ENCODE results near the gene HLA-A.
"Not testable (repeated sequence)": the region's sequence is repeated elsewhere in the genome, so short reads cannot be mapped to it uniquely, and the experiment has no call there.

Gene HLA-A

DNA sequence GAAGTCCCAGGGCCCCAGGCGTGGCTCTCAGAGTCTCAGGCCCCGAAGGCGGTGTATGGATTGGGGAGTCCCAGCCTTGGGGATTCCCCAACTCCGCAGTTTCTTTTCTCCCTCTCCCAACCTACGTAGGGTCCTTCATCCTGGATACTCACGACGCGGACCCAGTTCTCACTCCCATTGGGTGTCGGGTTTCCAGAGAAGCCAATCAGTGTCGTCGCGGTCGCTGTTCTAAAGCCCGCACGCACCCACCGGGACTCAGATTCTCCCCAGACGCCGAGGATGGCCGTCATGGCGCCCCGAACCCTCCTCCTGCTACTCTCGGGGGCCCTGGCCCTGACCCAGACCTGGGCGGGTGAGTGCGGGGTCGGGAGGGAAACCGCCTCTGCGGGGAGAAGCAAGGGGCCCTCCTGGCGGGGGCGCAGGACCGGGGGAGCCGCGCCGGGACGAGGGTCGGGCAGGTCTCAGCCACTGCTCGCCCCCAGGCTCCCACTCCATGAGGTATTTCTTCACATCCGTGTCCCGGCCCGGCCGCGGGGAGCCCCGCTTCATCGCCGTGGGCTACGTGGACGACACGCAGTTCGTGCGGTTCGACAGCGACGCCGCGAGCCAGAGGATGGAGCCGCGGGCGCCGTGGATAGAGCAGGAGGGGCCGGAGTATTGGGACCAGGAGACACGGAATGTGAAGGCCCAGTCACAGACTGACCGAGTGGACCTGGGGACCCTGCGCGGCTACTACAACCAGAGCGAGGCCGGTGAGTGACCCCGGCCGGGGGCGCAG is at the start of gene HLA-A:
Gene HLA-A (plus strand): TSS at position 258 of the 778 bp plus-strand sequence. CDS start 22 bp downstream, at position 280.
- DNase-seq (ENCODE audit: low read depth): peak; percentile 92

DNA sequence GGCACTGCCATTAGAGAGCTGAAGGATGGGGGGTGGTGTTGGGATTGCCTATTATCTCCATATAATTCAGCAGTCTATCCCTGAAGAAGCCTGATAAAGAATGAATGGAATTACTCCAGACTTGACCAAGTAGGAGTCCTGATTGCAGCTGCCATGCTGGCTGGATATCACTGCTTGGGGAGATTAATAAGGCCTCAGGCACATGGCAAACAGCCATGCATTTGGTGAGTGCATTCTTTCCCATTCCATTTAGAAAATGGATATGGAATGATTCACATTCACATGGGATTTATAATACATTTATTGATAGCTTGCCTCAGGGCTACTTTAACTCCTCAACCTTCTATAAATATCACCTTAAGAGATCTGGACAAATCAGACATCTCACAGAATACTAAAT is 49.6 kb upstream of the HLA-A start:
- no peak for DNase-seq (ENCODE audit: low read depth)

DNA sequence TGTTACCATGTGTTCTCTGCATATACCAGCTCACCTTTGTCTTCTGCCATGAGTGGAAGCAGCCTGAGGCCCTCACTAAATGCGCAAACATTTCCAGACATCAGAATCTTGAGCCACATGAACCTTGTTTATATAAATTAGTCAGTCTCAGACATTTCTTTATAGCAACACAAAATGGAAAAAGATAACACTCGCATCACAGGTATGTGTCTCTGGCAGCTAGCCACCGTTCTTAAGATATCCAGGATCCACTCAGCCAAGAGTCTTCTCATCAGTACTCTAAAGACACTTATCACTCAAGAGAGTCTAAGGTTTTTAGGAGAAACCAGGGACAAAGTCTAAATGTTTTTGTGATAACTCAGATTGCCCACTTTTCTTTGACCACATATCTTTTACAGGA is 43.1 kb upstream of the HLA-A start:
- no peak for DNase-seq (ENCODE audit: low read depth)

DNA sequence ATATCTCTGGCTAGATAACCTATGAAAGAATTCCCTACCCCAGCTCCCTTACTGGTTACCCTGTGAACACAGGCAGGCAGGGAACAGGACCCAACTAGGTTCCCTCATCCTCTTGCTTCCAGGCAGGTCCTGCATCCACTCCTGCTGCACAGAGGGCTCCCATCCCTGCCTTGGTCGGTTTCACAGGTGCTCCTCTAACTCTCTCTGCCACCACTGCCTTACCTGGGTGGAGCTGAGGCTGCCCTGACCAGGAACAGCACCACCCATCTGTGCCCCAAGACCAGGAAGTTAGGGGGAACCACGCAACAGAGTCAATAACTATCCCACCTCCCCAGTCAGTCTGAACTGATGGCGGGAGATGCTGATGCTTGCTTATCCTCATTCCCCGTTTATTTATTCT is 37.0 kb upstream of the HLA-A start:
- no peak for DNase-seq (ENCODE audit: low read depth)

DNA sequence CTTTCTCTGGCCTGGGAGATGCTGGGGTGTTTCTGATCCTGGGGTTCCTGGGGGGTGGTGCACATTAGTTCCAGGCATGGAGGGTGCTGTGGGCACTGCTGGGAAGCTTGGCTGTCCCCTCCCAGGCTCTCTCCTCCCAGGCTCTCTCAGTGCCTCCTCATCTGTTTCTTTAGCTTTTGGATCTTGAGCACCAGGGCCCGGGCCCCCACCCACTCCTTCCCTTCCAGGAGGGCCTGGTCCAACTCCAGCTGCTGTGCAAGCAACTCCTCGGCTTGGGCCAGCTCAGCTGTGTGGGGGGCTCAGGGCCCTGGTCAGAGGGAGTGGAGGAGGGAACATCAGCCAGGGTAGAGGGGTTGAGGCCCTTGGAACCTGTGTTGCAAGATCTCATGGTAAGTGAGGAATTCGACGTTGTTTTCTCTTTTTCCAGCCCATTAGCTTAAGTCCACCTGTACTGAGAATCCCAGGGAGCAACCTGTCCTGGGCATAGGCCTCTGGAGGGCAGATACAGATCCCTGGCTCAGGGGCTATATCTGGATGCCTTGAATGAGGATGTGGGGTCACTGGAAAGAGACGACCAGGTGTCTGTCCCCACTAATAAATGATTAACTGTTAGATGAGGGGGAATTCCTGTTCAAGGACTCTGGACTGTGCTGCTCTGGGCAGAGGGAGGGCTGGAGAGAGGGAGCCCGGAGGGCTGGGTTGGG is 34.5 kb upstream of the HLA-A start:
- no peak for DNase-seq (ENCODE audit: low read depth)

DNA sequence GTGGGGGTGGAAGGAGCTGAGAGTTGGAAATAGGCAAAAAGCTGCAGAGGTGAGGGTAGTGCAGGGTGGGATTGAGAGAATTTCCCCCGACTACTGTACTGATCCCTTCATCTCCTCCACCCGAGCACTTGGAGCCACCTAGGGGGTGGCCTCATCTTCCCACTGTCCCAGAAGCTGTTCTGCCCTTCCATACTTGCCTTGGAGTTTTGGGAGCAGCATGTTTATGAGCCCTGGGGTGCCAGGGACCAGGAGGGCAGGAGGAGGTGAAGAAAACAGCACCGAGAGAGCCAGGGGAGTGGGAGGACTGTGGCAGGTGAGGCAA is 34.0 kb upstream of the HLA-A start:
- DNase-seq (ENCODE audit: low read depth): no peak

DNA sequence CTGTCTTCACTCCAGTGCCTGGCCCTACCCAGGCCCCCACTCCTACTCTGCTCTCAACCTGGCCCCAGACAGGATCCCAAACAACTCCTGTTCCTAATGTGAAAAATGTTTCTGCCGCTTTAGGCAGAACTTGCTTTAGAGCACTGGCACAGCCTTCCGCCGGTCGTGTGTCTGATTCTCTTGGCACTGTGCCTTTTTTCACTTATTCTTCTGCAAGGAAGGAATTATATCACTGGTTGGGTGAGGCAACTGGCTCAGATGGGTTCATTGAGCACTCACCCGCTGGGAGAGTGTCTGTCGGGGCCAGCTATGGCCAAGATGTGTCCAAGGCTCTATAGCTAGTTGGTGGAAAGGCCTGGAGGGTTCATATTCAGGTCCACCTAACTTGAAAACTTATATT is 33.6 kb upstream of the HLA-A start:
- DNase-seq (ENCODE audit: low read depth): no peak

DNA sequence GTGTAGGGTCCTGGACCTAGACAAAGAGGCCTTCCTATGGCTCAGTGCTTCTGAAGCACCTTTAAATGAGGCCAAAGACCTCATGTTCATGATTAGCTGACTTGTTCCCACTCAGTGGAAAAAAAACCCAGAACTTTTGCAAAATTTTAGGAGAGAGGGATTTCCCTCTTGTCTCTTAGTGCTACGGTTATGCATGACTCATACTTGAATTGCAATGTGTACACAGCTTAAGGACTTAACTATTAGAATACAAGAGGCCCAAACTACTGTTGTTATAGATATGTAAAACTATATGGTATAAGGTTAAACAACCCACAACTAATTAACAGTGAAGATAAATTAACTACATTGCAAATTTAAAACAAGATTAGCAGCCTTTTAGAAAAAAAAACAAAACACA is 32.3 kb upstream of the HLA-A start:
- DNase-seq (ENCODE audit: low read depth): peak; percentile 7

DNA sequence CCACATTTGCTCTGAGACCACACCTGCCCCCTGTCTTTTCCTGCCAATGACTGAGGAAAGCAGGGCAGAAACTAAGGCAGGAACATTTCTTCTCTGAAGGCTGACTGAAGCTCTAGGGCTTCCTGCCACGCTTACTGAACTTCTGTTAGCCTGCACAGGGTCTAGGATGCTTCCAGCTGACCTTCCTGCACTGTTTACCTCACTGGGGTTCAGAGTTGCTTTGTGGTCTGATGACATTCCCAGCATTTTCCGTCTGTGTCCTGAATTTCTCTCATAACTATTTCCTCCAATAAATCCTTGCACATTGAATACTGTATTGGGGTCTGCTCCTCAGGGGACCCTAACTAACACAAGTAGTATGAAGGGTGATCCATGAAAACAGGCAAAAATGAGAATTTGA is 29.5 kb upstream of the HLA-A start:
- no peak for DNase-seq (ENCODE audit: low read depth)

DNA sequence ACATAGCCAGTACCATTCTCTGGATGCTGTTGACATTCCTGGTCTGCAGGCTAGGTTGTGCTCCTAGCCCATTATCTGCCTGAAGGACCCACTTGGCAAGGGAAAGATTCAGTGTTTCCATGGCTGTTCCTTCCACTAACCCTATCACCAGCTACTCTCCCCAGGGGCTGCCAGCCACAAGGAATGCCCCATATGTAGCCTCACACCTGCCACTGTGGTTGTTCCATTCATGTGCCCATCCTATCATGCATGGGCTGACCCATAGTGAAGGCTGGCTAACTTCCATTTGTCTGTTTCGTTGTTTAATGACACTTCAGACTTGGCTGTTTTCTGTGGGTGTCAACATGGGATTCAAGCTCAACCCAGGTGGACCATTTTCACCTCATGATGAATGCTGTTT is 25.6 kb upstream of the HLA-A start:
- no peak for DNase-seq (ENCODE audit: low read depth)

DNA sequence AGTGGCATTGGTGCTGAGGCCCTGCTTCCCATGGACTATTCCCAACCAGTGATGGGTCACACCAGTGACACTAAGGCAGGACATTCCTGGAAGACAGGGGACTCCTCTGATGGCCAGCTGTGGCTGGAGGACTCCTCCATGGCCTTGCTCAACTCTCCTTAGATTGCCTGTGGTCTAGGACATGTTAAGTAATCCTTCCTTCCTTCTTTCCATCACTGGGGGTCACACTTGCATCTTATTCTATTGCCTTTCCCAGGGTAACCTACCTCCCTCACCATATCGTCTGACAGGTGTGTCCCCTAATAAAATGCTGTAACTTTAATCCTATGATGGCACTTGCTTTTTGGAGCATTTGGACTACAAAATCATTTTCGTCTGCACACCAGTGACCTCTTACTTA is 24.5 kb upstream of the HLA-A start:
- DNase-seq (ENCODE audit: low read depth): no peak

DNA sequence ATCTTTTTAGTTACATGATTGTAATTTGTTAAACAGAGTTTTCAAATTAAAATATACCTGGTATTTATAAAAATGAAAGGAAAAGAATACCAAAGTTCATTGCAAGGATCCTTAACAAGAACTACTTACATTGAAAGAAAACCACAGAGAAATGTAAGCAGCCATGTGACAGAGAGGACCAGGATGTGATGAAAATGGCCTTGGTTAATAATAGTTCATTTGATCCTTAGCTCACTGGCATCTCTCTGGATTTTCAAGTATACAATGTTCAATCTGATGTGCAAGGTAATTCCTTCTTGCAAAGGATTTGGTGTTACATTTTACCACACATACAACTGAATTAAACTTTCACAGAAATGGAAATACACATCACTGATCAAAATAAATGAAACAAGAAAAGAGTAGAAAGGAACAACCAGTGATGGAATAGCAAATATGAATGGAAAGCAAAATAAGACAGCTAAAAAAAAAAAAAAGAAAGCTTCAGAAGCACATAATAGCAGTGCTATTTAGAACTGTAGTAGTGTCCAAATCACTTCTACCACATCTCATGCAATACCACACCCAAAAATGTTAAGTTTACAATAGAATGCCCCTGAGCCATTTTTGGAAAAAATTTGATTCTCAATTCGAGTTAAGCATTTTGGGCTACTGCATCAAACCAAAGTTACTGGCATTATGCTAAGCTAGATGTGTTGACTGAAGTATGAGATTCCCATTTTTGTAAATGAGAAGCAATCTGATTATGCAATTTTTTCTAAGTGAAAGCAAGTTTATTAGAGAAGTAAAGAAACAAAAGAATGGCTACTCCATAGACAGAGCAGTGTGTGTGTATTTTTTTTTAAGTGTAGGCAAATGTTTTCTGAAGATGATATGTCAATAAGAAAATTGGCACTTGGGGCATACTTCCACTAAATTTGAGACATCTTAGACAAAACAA is 22.6 kb upstream of the HLA-A start:
- DNase-seq (ENCODE audit: low read depth): no peak

DNA sequence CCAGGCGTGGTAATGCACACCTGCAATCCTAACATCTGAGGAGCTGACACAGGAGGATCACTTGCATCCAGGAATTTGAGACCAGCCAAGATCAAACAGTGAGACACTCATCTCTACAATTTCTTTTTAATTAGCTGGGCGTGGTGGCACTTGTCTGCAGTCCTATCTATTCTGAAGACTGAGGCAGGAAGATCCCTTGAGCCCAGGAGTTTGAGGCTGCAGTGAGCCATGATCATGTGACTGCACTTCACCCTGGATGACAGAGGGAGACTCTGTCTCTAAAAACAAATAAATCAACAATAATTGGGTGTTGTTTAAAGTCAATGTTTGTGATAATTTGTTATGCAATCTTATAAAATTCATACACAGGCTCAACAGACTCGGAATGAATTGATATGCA is 18.0 kb upstream of the HLA-A start:
- DNase-seq (ENCODE audit: low read depth): no peak

DNA sequence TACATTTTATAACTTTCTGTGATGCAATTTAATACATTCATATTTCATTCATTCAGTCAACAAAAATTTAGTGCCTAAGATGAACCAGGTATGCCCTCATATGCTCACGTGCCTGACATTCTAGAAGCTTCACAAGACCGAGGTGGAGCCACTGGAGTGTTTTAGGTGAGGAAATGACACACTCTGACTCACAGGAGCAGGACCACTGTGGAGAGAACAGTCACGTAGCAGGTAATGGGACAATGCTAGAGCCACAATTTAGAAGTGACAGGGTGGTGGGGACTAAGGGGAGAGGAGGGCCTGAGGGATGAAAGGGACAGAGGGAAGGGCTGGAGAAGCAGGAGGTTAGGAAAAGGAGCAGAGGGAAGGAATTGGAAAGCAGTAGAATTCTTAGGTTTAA is 17.6 kb upstream of the HLA-A start:
- DNase-seq (ENCODE audit: low read depth): no peak

DNA sequence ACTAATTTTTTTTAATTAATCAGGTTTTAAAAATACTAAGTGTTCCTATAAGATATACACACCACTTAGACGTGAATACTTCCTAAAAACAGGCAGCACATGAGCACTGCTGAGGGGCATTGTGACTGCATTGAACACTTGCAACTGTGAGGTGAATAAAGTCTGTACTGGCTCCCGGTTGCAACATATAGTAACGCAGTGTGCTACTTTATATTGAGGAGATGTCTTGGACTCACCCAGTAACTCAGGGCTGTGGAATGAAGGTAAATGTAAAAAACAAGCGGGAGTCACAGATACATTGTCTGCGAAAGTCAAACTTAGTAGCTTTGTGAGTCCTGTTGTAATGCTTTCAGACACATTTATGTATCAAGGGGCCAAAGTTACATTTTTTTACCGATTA is 17.0 kb upstream of the HLA-A start:
- no peak for DNase-seq (ENCODE audit: low read depth)

DNA sequence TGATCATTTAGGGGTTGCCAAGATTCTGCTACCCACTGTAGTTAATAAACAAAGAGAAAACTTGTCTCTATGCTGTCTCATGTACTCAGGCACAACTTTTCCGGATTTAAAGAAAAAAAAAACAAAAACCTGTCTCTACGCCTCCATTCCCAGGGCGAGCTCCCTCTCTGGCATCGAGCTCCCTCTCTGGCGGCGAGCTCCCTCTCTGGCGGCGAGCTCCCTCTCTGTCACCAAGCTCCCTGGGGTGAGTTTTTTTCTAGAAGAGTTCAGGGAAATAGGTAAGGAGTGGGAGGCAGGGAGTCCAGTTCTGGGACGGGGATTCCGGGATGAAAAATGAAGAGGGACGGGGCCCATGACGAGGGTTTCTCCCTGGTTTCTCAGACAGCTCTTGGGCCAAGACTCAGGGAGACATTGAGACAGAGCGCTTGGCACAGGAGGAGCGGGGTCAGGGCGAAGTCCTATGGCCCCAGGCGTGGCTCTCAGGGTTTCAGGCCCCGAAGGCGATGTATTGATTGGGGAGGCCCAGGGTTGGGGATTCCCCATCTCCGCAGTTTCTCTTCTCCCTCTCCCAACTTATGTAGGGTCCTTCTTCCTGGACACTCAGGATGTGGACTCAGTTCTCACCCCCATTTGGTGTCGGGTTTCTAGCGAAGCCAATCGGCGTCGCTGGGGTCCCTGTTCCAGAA is 16.5 kb upstream of the HLA-A start:
- no peak for DNase-seq (ENCODE audit: low read depth)

DNA sequence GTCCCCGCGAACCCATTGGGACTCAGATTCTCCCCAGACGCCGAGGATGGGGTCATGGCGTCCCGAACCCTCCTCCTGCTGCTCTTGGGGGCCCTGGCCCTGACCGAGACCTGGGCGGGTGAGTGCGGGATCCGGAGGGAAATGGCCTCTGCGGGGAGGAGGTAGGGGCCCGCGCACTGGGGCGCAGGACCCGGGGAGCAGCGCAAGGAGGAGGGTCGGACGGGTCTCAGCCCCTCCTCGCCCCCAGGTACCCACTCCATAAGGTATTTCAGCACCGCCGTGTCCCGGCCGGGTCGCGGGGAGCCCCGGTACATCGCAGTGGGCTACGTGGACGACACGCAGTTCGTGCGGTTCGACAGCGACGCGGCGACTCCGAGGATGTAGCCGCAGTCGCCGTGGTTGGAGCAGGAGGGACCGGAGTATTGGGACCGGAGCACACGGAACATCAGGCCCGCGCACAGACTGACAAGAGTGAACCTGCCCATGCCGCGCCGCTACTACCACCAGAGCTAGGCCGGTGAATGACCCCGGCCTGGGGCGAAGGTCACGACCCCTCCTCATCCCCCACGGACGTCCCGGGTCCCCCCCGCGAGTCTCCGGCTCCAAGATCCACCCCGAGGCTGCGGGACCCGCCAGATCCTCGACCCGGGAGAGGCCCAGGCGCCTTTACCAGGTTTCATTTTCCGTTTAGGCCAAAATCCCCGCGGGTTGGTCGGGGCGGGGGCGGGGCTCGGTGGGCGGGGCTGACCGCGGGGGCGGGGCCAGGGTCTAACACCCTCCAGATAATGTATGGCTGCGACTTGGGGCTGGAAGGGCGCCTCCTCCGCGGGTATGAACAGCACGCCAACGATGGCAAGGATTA is 15.7 kb upstream of the HLA-A start:
- peak; percentile 74 for DNase-seq (ENCODE audit: low read depth)

DNA sequence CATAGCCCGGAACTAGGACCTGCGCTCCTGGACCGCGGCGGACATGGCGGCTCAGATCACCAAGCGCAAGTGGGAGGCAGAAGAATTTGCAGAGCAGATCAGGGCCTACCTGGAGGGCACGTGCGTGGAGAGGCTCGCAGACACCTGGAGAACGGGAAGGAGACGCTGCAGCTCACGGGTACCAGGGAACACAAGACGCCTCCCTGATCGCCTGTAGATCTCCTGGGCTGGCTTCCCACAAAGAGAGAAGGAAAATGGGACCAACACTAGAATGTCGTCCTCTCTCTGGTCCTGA is 15.1 kb upstream of the HLA-A start:
- no peak for DNase-seq (ENCODE audit: low read depth)

DNA sequence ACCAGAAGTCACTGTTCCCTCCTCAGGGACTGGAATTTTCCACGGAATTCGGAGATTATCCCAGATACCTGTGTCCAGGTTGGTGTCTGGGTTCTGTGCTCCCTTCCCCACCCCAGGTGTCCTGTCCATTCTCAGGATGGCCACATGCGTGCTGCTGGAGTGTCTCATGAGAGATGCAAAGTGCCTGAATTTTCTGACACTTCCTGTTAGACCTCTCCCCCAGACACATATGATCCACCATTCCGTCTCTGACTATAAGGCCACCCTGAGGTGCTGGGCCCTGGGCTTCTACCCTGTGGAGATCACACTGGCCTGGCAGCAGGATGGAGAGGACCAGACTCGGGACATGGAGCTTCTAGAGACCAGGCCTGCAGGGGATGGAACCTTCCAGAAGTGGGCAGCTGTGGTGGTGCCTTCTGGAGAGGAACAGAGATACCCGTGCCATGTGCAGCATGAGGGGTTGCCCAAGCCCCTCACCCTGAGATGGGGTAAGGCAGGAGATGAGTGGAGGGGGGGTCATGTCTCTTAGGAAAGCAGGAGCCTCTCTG is 14.4 kb upstream of the HLA-A start:
- DNase-seq (ENCODE audit: low read depth): no peak

DNA sequence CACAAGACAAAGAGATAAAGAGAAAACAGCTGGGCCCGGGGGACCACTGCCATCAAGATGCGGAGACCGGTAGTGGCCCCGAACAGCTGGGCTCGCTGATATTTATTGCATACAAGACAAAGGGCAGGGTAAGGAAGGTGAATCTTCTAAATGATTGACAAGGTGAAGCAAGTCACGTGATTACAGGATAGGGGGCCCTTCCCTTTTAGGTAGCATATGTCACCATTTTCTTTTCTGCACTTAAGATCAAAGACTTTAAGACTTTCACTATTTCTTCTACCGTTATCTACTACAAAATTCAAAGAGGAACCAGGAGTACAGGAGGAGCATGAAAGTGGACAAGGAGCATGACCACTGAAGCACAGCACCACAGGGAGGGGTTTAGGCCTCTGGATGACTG is 12.3 kb upstream of the HLA-A start:
- not testable (repeated sequence) for DNase-seq (ENCODE audit: low read depth)

DNA sequence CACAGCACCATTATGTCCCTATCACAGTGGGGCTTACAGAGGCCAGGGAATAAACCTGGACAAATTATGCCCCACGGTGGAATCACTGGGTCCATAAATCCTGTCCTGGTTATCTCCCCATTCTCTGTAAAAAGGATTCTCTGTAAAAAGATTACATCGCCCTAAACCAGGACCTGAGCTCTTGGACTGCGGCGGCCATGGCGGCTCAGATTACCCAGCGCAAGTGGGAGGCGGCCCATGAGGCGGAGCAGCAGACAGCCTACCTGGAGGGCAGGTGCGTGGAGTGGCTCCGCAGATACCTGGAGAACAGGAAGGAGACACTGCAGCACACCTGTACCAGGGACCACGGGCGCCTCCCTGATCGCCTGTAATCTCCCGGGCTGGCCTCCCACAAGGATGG is 8.4 kb upstream of the HLA-A start:
- no peak for DNase-seq (ENCODE audit: low read depth)
